Suprapubic skin (tissue), 4 donors: ENCODE measurements around the gene IFI16. TPM values are rescaled to one million over a fixed set of nuclear protein-coding genes. Genes with fewer than 3 reads are reported as not detected.
"Not testable (repeated sequence)": the region's sequence is repeated elsewhere in the genome, so short reads cannot be mapped to it uniquely, and the experiment has no call there.

Experiments
- DNase-seq, 2 donors: peaks; one replicate each; pipeline ENCODE4 v3.0.0-alpha.2; 2019; ENCODE audit warnings: low spot score in 2 of 2
- H3K27ac ChIP-seq: fragments of 200-600 bp; sonication (generic); one replicate; pipeline ENCODE4 v1.5.1; 2019
- H3K27me3 ChIP-seq: fragments of 200-600 bp; sonication (generic); one replicate; pipeline ENCODE4 v1.5.1; 2019
- H3K36me3 ChIP-seq: fragments of 200-600 bp; sonication (generic); one replicate; pipeline ENCODE4 v1.5.1; 2019
- H3K4me1 ChIP-seq: fragments of 200-600 bp; sonication (generic); one replicate; pipeline ENCODE4 v1.5.1; 2019
- H3K4me3 ChIP-seq: fragments of 200-600 bp; sonication (generic); one replicate; pipeline ENCODE4 v1.5.1; 2019; ENCODE audit warnings: mild to moderate bottlenecking
- H3K9me3 ChIP-seq: fragments of 200-600 bp; sonication (generic); one replicate; pipeline ENCODE4 v1.5.1; 2019
- CTCF ChIP-seq, 2 donors: fragments of 200-600 bp in 1 of 2; fragments of 450-650 bp in 1 of 2; sonication (generic) in 1 of 2; IDR thresholded peaks; one replicate each; pipeline ENCODE4 v1.5.1; 2016 to 2019; ENCODE audit warnings: antibody characterized with exemption in 2 of 2, mild to moderate bottlenecking in 1 of 2, moderate library complexity in 1 of 2
- EP300 ChIP-seq: sonication (generic); formaldehyde crosslinking; IDR thresholded peaks from one replicate; pipeline ENCODE4 v1.6.1; 2017; ENCODE audit warnings: antibody characterized with exemption
- POLR2A ChIP-seq, 2 donors: fragments of 450-650 bp; IDR thresholded peaks; one replicate each; pipeline ENCODE4 v1.6.1; 2017; ENCODE audit warnings: antibody characterized with exemption in 2 of 2, mild to moderate bottlenecking in 2 of 2, moderate library complexity in 2 of 2
- POLR2AphosphoS5 ChIP-seq, 3 donors: sonication (generic); formaldehyde crosslinking; IDR thresholded peaks; one replicate each; pipeline ENCODE4 v1.6.1; 2017; ENCODE audit warnings: antibody characterized with exemption in 3 of 3
- WGBS: methylation state at CpG from one replicate; pipeline ENCODE4 v1.1.5; 2018; 5-methylcytosine and 5-hydroxymethylcytosine counted together
- total RNA-seq, 4 donors: library from RNA; depleted of rRNA; stranded (reverse); fragments of >200 nt; gene quantifications; one replicate each; pipeline ENCODE4 v1.1.0, GENCODE V29; 2016

Gene IFI16
- total RNA-seq, 4 donors from 2014 or later, result 52.3 to 70.4 (median 66.0) TPM

GRCh38 chr1:159007726-159008125 is 2.0 kb upstream of the IFI16 start:
- TF ChIP-seq POLR2AphosphoS5 (IDR thresholded peaks at IDR 0.05), result no peak
- no peak for TF ChIP-seq CTCF (IDR thresholded peaks at IDR 0.05)
- TF ChIP-seq POLR2A (IDR thresholded peaks at IDR 0.05), result no peak
- TF ChIP-seq EP300, result no peak

GRCh38 chr1:159008744-159009188 is 941 bp upstream of the IFI16 start:
- no peak for TF ChIP-seq EP300
- no peak for TF ChIP-seq POLR2A (IDR thresholded peaks at IDR 0.05)
- TF ChIP-seq POLR2AphosphoS5 (IDR thresholded peaks at IDR 0.05), result no peak
- no peak for TF ChIP-seq CTCF (IDR thresholded peaks at IDR 0.05)
- Histone ChIP-seq H3K4me1 (peaks cover 58% of the 10 kb centered on the region), H3K9me3 (no peaks in the 10 kb centered on the region), H3K27me3 (no peaks in the 10 kb centered on the region), H3K4me3 (no peak overlapping the region), H3K27ac (peak overlapping the region; percentile 96), H3K36me3 (no peaks in the 10 kb centered on the region)
- 58% methylated on average over 4 of the region's 4 CpGs for WGBS
- no peak for DNase-seq

More at GRCh38 chr1:159007726-159008125, 2.0 kb upstream of the IFI16 start:
- Histone ChIP-seq H3K4me3 (no peak overlapping the region), H3K27me3 (no peaks in the 10 kb centered on the region), H3K36me3 (no peaks in the 10 kb centered on the region), H3K4me1 (peaks cover 58% of the 10 kb centered on the region), H3K27ac (no peak overlapping the region), H3K9me3 (no peaks in the 10 kb centered on the region)
- DNase-seq, result no peak

GRCh38 chr1:159009287-159009686 is 420 bp upstream of the IFI16 start:
- TF ChIP-seq EP300 (no peak), CTCF (IDR thresholded peaks at IDR 0.05) (no peak), POLR2A (IDR thresholded peaks at IDR 0.05) (no peak), POLR2AphosphoS5 (IDR thresholded peaks at IDR 0.05) (no peak)
- Histone ChIP-seq H3K27me3 (no peaks in the 10 kb centered on the region), H3K36me3 (no peaks in the 10 kb centered on the region), H3K4me3 (peak overlapping the region; percentile 67), H3K9me3 (no peaks in the 10 kb centered on the region), H3K27ac (peak overlapping the region; percentile 96), H3K4me1 (peaks cover 63% of the 10 kb centered on the region)
- DNase-seq, result no peak
- 24% methylated on average over 2 of the region's 2 CpGs for WGBS

- WGBS, result under 1% methylated on average over 5 of the region's 5 CpGs
- peak overlapping the region; percentile 67 for H3K4me3 ChIP-seq
- peaks cover 63% of the 10 kb centered on the region for H3K4me1 ChIP-seq
- TF ChIP-seq POLR2AphosphoS5 (IDR thresholded peaks at IDR 0.05), result no peak
- TF ChIP-seq CTCF (IDR thresholded peaks at IDR 0.05), result no peak
- no peak for TF ChIP-seq EP300
- TF ChIP-seq POLR2A (IDR thresholded peaks at IDR 0.05), result no peak
- H3K9me3 ChIP-seq, result no peaks in the 10 kb centered on the region
- DNase-seq, result no peak
- H3K27me3 ChIP-seq, result no peaks in the 10 kb centered on the region
- no peaks in the 10 kb centered on the region for H3K36me3 ChIP-seq
- peak overlapping the region; percentile 96 for H3K27ac ChIP-seq
Measured at GRCh38 chr1:159010391-159010790, 684 bp downstream of the IFI16 start.

GRCh38 chr1:159011001-159011400 is 1.3 kb downstream of the IFI16 start:
- Histone ChIP-seq H3K27ac (peak overlapping the region; percentile 96), H3K4me3 (peak overlapping the region; percentile 67), H3K4me1 (peaks cover 65% of the 10 kb centered on the region)
- not testable (repeated sequence) for H3K36me3 ChIP-seq, H3K9me3 ChIP-seq, DNase-seq, H3K27me3 ChIP-seq
- 5% methylated on average over 9 of the region's 9 CpGs for WGBS

- no peak for DNase-seq
- Histone ChIP-seq H3K4me1 (peaks cover 65% of the 10 kb centered on the region), H3K4me3 (peak overlapping the region; percentile 67), H3K36me3 (peaks cover 11% of the 10 kb centered on the region), H3K27me3 (no peaks in the 10 kb centered on the region), H3K27ac (peak overlapping the region; percentile 96), H3K9me3 (no peaks in the 10 kb centered on the region)
- TF ChIP-seq CTCF (IDR thresholded peaks at IDR 0.05) (no peak), POLR2AphosphoS5 (IDR thresholded peaks at IDR 0.05) (no peak), POLR2A (IDR thresholded peaks at IDR 0.05) (no peak), EP300 (no peak)
Measured at GRCh38 chr1:159011751-159012150, 2.0 kb downstream of the IFI16 start.
